B cell (primary cell): Measurements from ENCODE around the gene PLD4.

Source experiments
- CTCF ChIP-seq: fragments of 200-600 bp; IDR thresholded peaks from one replicate; pipeline ENCODE4 v1.8.0; 2022; ENCODE audit warnings: antibody characterized with exemption, mild to moderate bottlenecking
- EZH2 ChIP-seq: IDR thresholded peaks from 2 replicates; pipeline ENCODE4 v1.6.1; 2012; ENCODE audit warnings: borderline replicate concordance, low read depth, mild to moderate bottlenecking, moderate library complexity, low read length; ENCODE audit not compliant: insufficient read depth, poor library complexity, severe bottlenecking

- no peak for TF ChIP-seq EZH2
- TF ChIP-seq CTCF, result no peak
Observed at GRCh38 chr14:104885031-104885972, 39.4 kb upstream of the PLD4 start.
